H1 (cell line): ENCODE measurements around the gene CPA4. TPM values are rescaled to one million over a fixed set of nuclear protein-coding genes. Genes with fewer than 3 reads are reported as not detected.
A peak's percentile ranks its signal among the peaks of the same experiment; 100 is the strongest.

ENCODE experiments used
- ASH2L ChIP-seq: fragments of 200-600, 300-600 bp; sonication (generic); IDR thresholded peaks from one replicate; pipeline ENCODE4 v1.7.1; 2017; ENCODE audit warnings: low read length
- CHD1 ChIP-seq: IDR thresholded peaks from 2 replicates; pipeline ENCODE4 v1.6.1; 2012; ENCODE audit warnings: low read depth, low read length, improper control_type of control experiment
- CREB1 ChIP-seq: IDR thresholded peaks from 2 replicates; pipeline ENCODE4 v1.6.1; 2012; ENCODE audit warnings: inconsistent platforms
- EGR1 ChIP-seq: IDR thresholded peaks from 2 replicates; pipeline ENCODE4 v1.6.1; 2011; ENCODE audit warnings: low read depth, low read length, borderline replicate concordance
- FOSL1 ChIP-seq: IDR thresholded peaks from 2 replicates; pipeline ENCODE4 v1.6.1; 2011; ENCODE audit warnings: mild to moderate bottlenecking, low read depth, low read length, moderate library complexity; ENCODE audit not compliant: insufficient read depth
- GABPA ChIP-seq: IDR thresholded peaks from 2 replicates; pipeline ENCODE4 v1.6.1; 2011; ENCODE audit warnings: mild to moderate bottlenecking, low read length, moderate library complexity, borderline replicate concordance; ENCODE audit not compliant: insufficient read depth
- GTF2F1 ChIP-seq: IDR thresholded peaks from 2 replicates; pipeline ENCODE4 v1.6.1; 2012; ENCODE audit warnings: low read depth, low read length, improper control_type of control experiment, borderline replicate concordance
- HDAC2 ChIP-seq, 2 experiments: fragments of 300-600 bp in 1 of 2; sonication (generic) in 1 of 2; IDR thresholded peaks; 2 replicates each; pipeline ENCODE4 v1.6.1; 2011 to 2012; ENCODE audit warnings: low read depth in 2 of 2, low read length in 2 of 2, mild to moderate bottlenecking in 2 of 2, moderate library complexity in 2 of 2, borderline replicate concordance in 1 of 2, inconsistent platforms in 1 of 2
- HDAC6 ChIP-seq: IDR thresholded peaks from one replicate; pipeline ENCODE4 v1.7.1; 2012; ENCODE audit warnings: low read depth, mild to moderate bottlenecking, inconsistent platforms, low read length, moderate library complexity
- JUND ChIP-seq: IDR thresholded peaks from 2 replicates; pipeline ENCODE4 v1.6.1; 2011; ENCODE audit warnings: mild to moderate bottlenecking, improper control_type of control experiment, low read length
- KDM4A ChIP-seq: IDR thresholded peaks from one replicate; pipeline ENCODE4 v1.7.1; 2012; ENCODE audit warnings: low read depth, mild to moderate bottlenecking, moderate library complexity, low read length, inconsistent platforms; ENCODE audit not compliant: severe bottlenecking
- MAX ChIP-seq: IDR thresholded peaks from 2 replicates; pipeline ENCODE4 v1.6.1; 2012; ENCODE audit warnings: inconsistent platforms
- NRF1 ChIP-seq: IDR thresholded peaks from 2 replicates; pipeline ENCODE4 v1.6.1; 2011; ENCODE audit warnings: mild to moderate bottlenecking, low read depth, low read length, improper control_type of control experiment
- PHF8 ChIP-seq: fragments of 200-600 bp; sonication (generic); conservative IDR thresholded peaks from 2 replicates; pipeline ENCODE4 v1.7.1; 2012; ENCODE audit warnings: low read depth, mild to moderate bottlenecking, inconsistent platforms, low read length, moderate library complexity
- POLR2A ChIP-seq, 2 experiments: IDR thresholded peaks; 1 replicate in 1 of 2; 2 replicates in 1 of 2; pipeline ENCODE4 v1.6.1; 2011; ENCODE audit warnings: low read depth in 2 of 2, low read length in 2 of 2, mild to moderate bottlenecking in 2 of 2; ENCODE audit errors: control extremely low read depth in 1 of 2
- RFX5 ChIP-seq: IDR thresholded peaks from 2 replicates; pipeline ENCODE4 v1.6.1; 2011; ENCODE audit warnings: low read depth, low read length, improper control_type of control experiment, borderline replicate concordance
- RNF2 ChIP-seq: fragments of 200-900, 300-1000 bp; sonication (generic); IDR thresholded peaks from 2 replicates; pipeline ENCODE4 v1.7.1; 2016; ENCODE audit warnings: borderline replicate concordance, low read depth, mild to moderate bottlenecking, antibody characterized with exemption, low read length; ENCODE audit not compliant: poor library complexity, severe bottlenecking; ENCODE audit errors: missing control alignments
- SP4 ChIP-seq: IDR thresholded peaks from 2 replicates; pipeline ENCODE4 v1.6.1; 2012; ENCODE audit warnings: low read length, inconsistent platforms
- SRF ChIP-seq: IDR thresholded peaks from 2 replicates; pipeline ENCODE4 v1.6.1; 2011; ENCODE audit warnings: mild to moderate bottlenecking, low read depth, low read length, moderate library complexity
- SUZ12 ChIP-seq: fragments of 200-600 bp; sonication (generic); IDR thresholded peaks from 2 replicates; pipeline ENCODE4 v1.6.1; 2012; ENCODE audit warnings: mild to moderate bottlenecking, inconsistent platforms, low read length, moderate library complexity, mixed read lengths
- TBP ChIP-seq: IDR thresholded peaks from 2 replicates; pipeline ENCODE4 v1.6.1; 2011; ENCODE audit warnings: low read depth, low read length, improper control_type of control experiment
- TCF12 ChIP-seq: IDR thresholded peaks from 2 replicates; pipeline ENCODE4 v1.6.1; 2011; ENCODE audit warnings: low read depth, mild to moderate bottlenecking, low read length
- TEAD4 ChIP-seq: IDR thresholded peaks from 2 replicates; pipeline ENCODE4 v1.6.1; 2012; ENCODE audit warnings: low read depth, low read length, inconsistent platforms, mixed read lengths
- YY1 ChIP-seq: IDR thresholded peaks from 2 replicates; pipeline ENCODE4 v1.6.1; 2011; ENCODE audit warnings: low read depth, mild to moderate bottlenecking, low read length
- ZNF274 ChIP-seq: IDR thresholded peaks from 2 replicates; pipeline ENCODE4 v1.7.0; 2012; ENCODE audit warnings: low read length, borderline replicate concordance; ENCODE audit errors: extremely low read depth
- polyA plus RNA-seq, 7 experiments: library from polyadenylated mRNA; depleted of rRNA in 3 of 7; stranded (reverse) in 5 of 7; unstranded in 2 of 7; fragments of >200 nt in 5 of 7; fragments of 200-250 nt in 2 of 7; gene quantifications; 1 replicate in 5 of 7; 2 replicates in 1 of 7; 4 replicates in 1 of 7; pipeline versions ENCODE4 v1.2.1 to v1.2.3, GENCODE V29; 2011 to 2013; ENCODE audit warnings: missing spikeins in 2 of 7, mixed read lengths in 2 of 7
- total RNA-seq: library from RNA; stranded (reverse); fragmentation: NEBNext Ultra II Directional; extraction: Animal tissue kit (Norgen Biotek cat#: 25700); gene quantifications from 2 replicates; pipeline ENCODE4 v1.2.1, GENCODE V29; 2021

The CPA4 gene
- total and polyA plus RNA-seq, 2 of the 8 experiments (the other 6 are each of a cell fraction or from before 2014, with no cell fraction given) = 0.03 TPM; not detected in 1

- no peak for TF ChIP-seq FOSL1
- TF ChIP-seq TEAD4 = peak; percentile 98
- no peak for TF ChIP-seq SRF
- no peak for TF ChIP-seq NRF1
- no peak for TF ChIP-seq GABPA
- TF ChIP-seq RNF2 = no peak
- no peak for TF ChIP-seq HDAC6
- TF ChIP-seq YY1 = no peak; the same call in 1 of the 2 replicates
- no peak for TF ChIP-seq CHD1
- TF ChIP-seq SP4 = no peak
- no peak for TF ChIP-seq RFX5
- TF ChIP-seq JUND = no peak
- no peak for TF ChIP-seq PHF8
- no peak for TF ChIP-seq CREB1
- no peak for TF ChIP-seq EGR1
- peak; percentile 29; the same call in 1 of the 2 replicates for TF ChIP-seq MAX
- no peak for TF ChIP-seq POLR2A (IDR thresholded peaks at IDR 0.05; ENCODE audit: control extremely low read depth in 1 of 2, low read depth in 2 of 2, low read length in 2 of 2)
- no peak for TF ChIP-seq SUZ12
- TF ChIP-seq TCF12 = 0 out of 2 replicates have a peak, but pooled peaks have one; percentile 58
- TF ChIP-seq KDM4A = no peak
- peak in 1 of 2 experiments; percentile 66; a peak in 1 of 4 replicates for TF ChIP-seq HDAC2 (IDR thresholded peaks at IDR 0.05; ENCODE audit: borderline replicate concordance in 1 of 2, low read depth in 2 of 2, low read length in 2 of 2)
- no peak for TF ChIP-seq TBP
- peak; percentile 88 for TF ChIP-seq ASH2L
- TF ChIP-seq GTF2F1 = no peak
- TF ChIP-seq ZNF274 = no peak
Measured at GRCh38 chr7:130356121-130356875, 63.3 kb downstream of the CPA4 start (continued).
